HCT116 (cell line): ENCODE results near the gene MYO1G. TPM values are rescaled to one million over a fixed set of nuclear protein-coding genes. Genes with fewer than 3 reads are reported as not detected.
A peak's percentile ranks its signal among the peaks of the same experiment; 100 is the strongest.

Experiments used
- ATAC-seq: fragments of 200-7000 bp; cut with Tn5 transposase; 2 replicates; pipeline ENCODE4 v1.9.1; 2020; ENCODE audit warnings: mild to moderate bottlenecking, moderate library complexity
- BruUV-seq: library from RNA; stranded (reverse); fragments of 400-500 nt; replicated peaks from 2 replicates; lab custom pipeline; 2021; lab: Mats Ljungman, UMichigan
- CTCF ChIA-PET: fragments of 300-600 bp; sonication (Branson Sonifier 250); formaldehyde crosslinking; loops from one replicate; lab custom pipeline; 2021; ENCODE audit warnings: antibody characterized with exemption; lab: Charles Lee
- POLR2A ChIA-PET: fragments of 300-600, 350-600 bp; sonication (Branson Sonifier 250); formaldehyde crosslinking; loops from one replicate; lab custom pipeline; 2021; ENCODE audit warnings: antibody characterized with exemption; lab: Charles Lee
- RAD21 ChIA-PET, 2 experiments: fragments of 300-600 bp; sonication (Branson Sonifier 250); formaldehyde crosslinking; loops; one replicate each; lab custom pipeline; 2023; ENCODE audit warnings: low total read pairs in 2 of 2; ENCODE audit not compliant: uncharacterized antibody in 2 of 2, unreplicated experiment in 2 of 2, low non-redundant PET in 1 of 2; lab: Charles Lee
- DNase-seq: peaks from one replicate; pipeline ENCODE4 v3.0.0-alpha.2; 2010; ENCODE audit warnings: low read depth, low spot score
- H2AFZ ChIP-seq: fragments of 200-600 bp; shearing (Covaris generic), sonication (generic); 2 replicates; pipeline ENCODE4 v1.6.1; 2017; ENCODE audit warnings: low read depth, mixed run types, mixed read lengths, antibody characterized with exemption, low read length; ENCODE audit not compliant: poor library complexity, severe bottlenecking
- H3K27ac ChIP-seq: 2 replicates; pipeline ENCODE4 v1.5.1; 2012; ENCODE audit warnings: low read depth, low read length
- H3K27me3 ChIP-seq: fragments of 200-600 bp; sonication (generic); 2 replicates; pipeline ENCODE4 v1.6.1; 2016; ENCODE audit warnings: mixed run types, low read length, mixed read lengths; ENCODE audit not compliant: insufficient read depth
- H3K36me3 ChIP-seq, 2 experiments: fragments of 200-500 bp in 1 of 2; fragments of 200-600 bp in 1 of 2; sonication (Bioruptor generic) in 1 of 2; sonication (generic) in 1 of 2; 2 replicates each; pipeline versions ENCODE4 v1.5.1 to v1.6.1; 2014 to 2016; ENCODE audit warnings: low read length in 2 of 2, inconsistent platforms in 1 of 2, mixed read lengths in 1 of 2, mixed run types in 1 of 2; ENCODE audit not compliant: insufficient read depth in 2 of 2, control insufficient read depth in 1 of 2
- H3K4me1 ChIP-seq, 2 experiments: fragments of 200-600 bp in 1 of 2; sonication (generic) in 1 of 2; 2 replicates each; pipeline versions ENCODE4 v1.5.1 to v1.6.1; 2012 to 2017; ENCODE audit warnings: low read length in 2 of 2, inconsistent platforms in 1 of 2, mild to moderate bottlenecking in 1 of 2, mixed read lengths in 1 of 2, mixed run types in 1 of 2, moderate library complexity in 1 of 2; ENCODE audit not compliant: insufficient read depth in 2 of 2, control insufficient read depth in 1 of 2
- H3K4me2 ChIP-seq: fragments of 200-600 bp; sonication (generic); 2 replicates; pipeline ENCODE4 v1.6.1; 2017; ENCODE audit warnings: mixed run types, low read length, mixed read lengths
- H3K4me3 ChIP-seq, 2 experiments: fragments of 200-600 bp in 1 of 2; sonication (generic) in 1 of 2; replicated peaks in 1 of 2; 2 replicates each; pipeline ENCODE4 v1.5.1; 2011 to 2016; ENCODE audit warnings: low read length in 2 of 2, control low read depth in 1 of 2, low read depth in 1 of 2, mild to moderate bottlenecking in 1 of 2, mixed read lengths in 1 of 2, mixed run types in 1 of 2
- H3K79me2 ChIP-seq: fragments of 200-600 bp; sonication (generic); 2 replicates; pipeline ENCODE4 v1.6.1; 2017; ENCODE audit warnings: mild to moderate bottlenecking, mixed run types, low read length, moderate library complexity, mixed read lengths; ENCODE audit not compliant: insufficient read depth
- H3K9ac ChIP-seq: fragments of 200-600 bp; sonication (generic); 2 replicates; pipeline ENCODE4 v1.6.1; 2016; ENCODE audit warnings: low read length, mixed read lengths
- H3K9me2 ChIP-seq: fragments of 200-600 bp; sonication (generic), shearing (Covaris generic); 2 replicates; pipeline ENCODE4 v1.6.1; 2017; ENCODE audit warnings: mixed run types, mild to moderate bottlenecking, moderate library complexity; ENCODE audit not compliant: insufficient read depth
- H3K9me3 ChIP-seq, 2 experiments: fragments of 200-500 bp in 1 of 2; fragments of 200-600 bp in 1 of 2; sonication (Bioruptor generic) in 1 of 2; sonication (generic) in 1 of 2; 2 replicates each; pipeline ENCODE4 v1.6.1; 2014 to 2017; ENCODE audit warnings: low read length in 2 of 2, mixed read lengths in 2 of 2, inconsistent platforms in 1 of 2, low read depth in 1 of 2, mild to moderate bottlenecking in 1 of 2, mixed run types in 1 of 2, moderate library complexity in 1 of 2; ENCODE audit not compliant: control insufficient read depth in 1 of 2, insufficient read depth in 1 of 2
- H4K20me1 ChIP-seq: fragments of 200-600 bp; sonication (generic), shearing (Covaris generic); 2 replicates; pipeline ENCODE4 v1.6.1; 2017; ENCODE audit warnings: mixed run types, mild to moderate bottlenecking, moderate library complexity; ENCODE audit not compliant: insufficient read depth
- CEBPB ChIP-seq: IDR thresholded peaks from 2 replicates; pipeline ENCODE4 v1.6.1; 2012; ENCODE audit warnings: low read depth
- CTCF ChIP-seq, 3 experiments: fragments of 200-600 bp in 1 of 3; sonication (generic) in 1 of 3; IDR thresholded peaks in 2 of 3; conservative IDR thresholded peaks in 1 of 3; 2 replicates each; pipeline ENCODE4 v1.5.1; 2012 to 2017; ENCODE audit warnings: low read depth in 2 of 3, low read length in 2 of 3, antibody characterized with exemption in 1 of 3, borderline replicate concordance in 1 of 3, control low read depth in 1 of 3, mild to moderate bottlenecking in 1 of 3, mixed read lengths in 1 of 3, mixed run types in 1 of 3, moderate library complexity in 1 of 3; ENCODE audit not compliant: insufficient read depth in 1 of 3
- ELF1 ChIP-seq: IDR thresholded peaks from 2 replicates; pipeline ENCODE4 v1.6.1; 2012; ENCODE audit warnings: low read depth, borderline replicate concordance
- MAX ChIP-seq: IDR thresholded peaks from 2 replicates; pipeline ENCODE4 v1.6.1; 2012
- RAD21 ChIP-seq: IDR thresholded peaks from 2 replicates; pipeline ENCODE4 v1.6.1; 2012; ENCODE audit warnings: low read depth, mild to moderate bottlenecking
- intact Hi-C: fragments of 100-400 bp; cut with micrococcal nuclease; formaldehyde crosslinking; loops from 2 replicates; pipeline ENCODE4 v1.10.0; 2022
- total RNA-seq: library from RNA; stranded (reverse); gene quantifications from one replicate; pipeline ENCODE4 v1.2.1, GENCODE V29; 2021; ENCODE audit not compliant: unreplicated experiment

MYO1G gene
- total RNA-seq, 1 experiment from 2014 or later: 0.74 TPM

GRCh38 chr7:44921607-44922350, 57.0 kb downstream of the MYO1G start:
- DNase-seq (peak; percentile 59), ATAC-seq (peak; percentile 98)
- Histone ChIP-seq H3K9me2 (no peaks in the 10 kb centered on the region), H3K27me3 (no peaks in the 10 kb centered on the region), H3K4me1 (peaks cover 0 to 6% of the 10 kb centered on the region in 2 experiments; a peak in 1 of 4 replicates), H2AFZ (peak overlapping the region; percentile 99), H3K9me3 (no peaks in the 10 kb centered on the region), H3K9ac (no peak overlapping the region), H3K4me2 (peak overlapping the region; percentile 25; the same call in 1 of the 2 replicates), H3K4me3 (no peak overlapping the region), H4K20me1 (no peaks in the 10 kb centered on the region), H3K36me3 (no peaks in the 10 kb centered on the region), H3K27ac (no peak overlapping the region), H3K79me2 (no peaks in the 10 kb centered on the region)
- RAD21 ChIA-PET: no interaction called here
- POLR2A ChIA-PET: no interaction called here
- BruUV-seq: no TSS peak
- intact Hi-C loops: loop anchor here (1.0 to 10.0 kb wide), 4 partner anchors 65 to 333 kb away; partner anchors contain the start of gene PPIA
- CTCF ChIA-PET: no interaction called here
- TF ChIP-seq CTCF (IDR thresholded peaks at IDR 0.05 in 2 of 3, conservative IDR thresholded peaks at IDR 0.05 in 1 of 3; ENCODE audit: borderline replicate concordance in 1 of 3, insufficient read depth in 1 of 3, low read depth in 2 of 3, low read length in 2 of 3) (peak; percentile 65 to 89 (median 86)), CEBPB (no peak), MAX (peak; percentile 60; the same call in 1 of the 2 replicates), ELF1 (no peak), RAD21 (peak; percentile 88)
